Left kidney (tissue), 1 donor: ENCODE measurements around the gene ABCG5. TPM values are rescaled to one million over a fixed set of nuclear protein-coding genes. Genes with fewer than 3 reads are reported as not detected.

ENCODE experiments used
- polyA plus RNA-seq: library from polyadenylated mRNA; unstranded; fragments of 120-200 nt; gene quantifications from one replicate; pipeline ENCODE4 v1.2.1, GENCODE V29; 2013; ENCODE audit not compliant: insufficient read length

The ABCG5 gene
- polyA plus RNA-seq, 1 donor: 0.63 TPM

Other genes with a start within 250 kb of the ABCG5 start
- 41.7 TPM for gene THADA, start 242.8 kb downstream of the ABCG5 start, polyA plus RNA-seq
- gene PLEKHH2, start 201.6 kb downstream of the ABCG5 start, polyA plus RNA-seq: 66.9 TPM
- 4.1 TPM for gene C1GALT1C1L, start 162.4 kb downstream of the ABCG5 start, polyA plus RNA-seq
- 106 TPM for gene DYNC2LI1, start 64.8 kb downstream of the ABCG5 start, polyA plus RNA-seq
- 0.88 TPM for gene ABCG8, start 132 bp upstream of the ABCG5 start, polyA plus RNA-seq
- gene LRPPRC, start 157.2 kb upstream of the ABCG5 start, polyA plus RNA-seq: 144 TPM